GM10847 (cell line): Measurements from ENCODE around the gene MSI1.

ENCODE experiments used
- POLR2A ChIP-seq: IDR thresholded peaks from 2 replicates; pipeline ENCODE4 v1.6.1; 2011; ENCODE audit not compliant: insufficient read length; ENCODE audit errors: extremely low read depth

MSI1 gene

DNA sequence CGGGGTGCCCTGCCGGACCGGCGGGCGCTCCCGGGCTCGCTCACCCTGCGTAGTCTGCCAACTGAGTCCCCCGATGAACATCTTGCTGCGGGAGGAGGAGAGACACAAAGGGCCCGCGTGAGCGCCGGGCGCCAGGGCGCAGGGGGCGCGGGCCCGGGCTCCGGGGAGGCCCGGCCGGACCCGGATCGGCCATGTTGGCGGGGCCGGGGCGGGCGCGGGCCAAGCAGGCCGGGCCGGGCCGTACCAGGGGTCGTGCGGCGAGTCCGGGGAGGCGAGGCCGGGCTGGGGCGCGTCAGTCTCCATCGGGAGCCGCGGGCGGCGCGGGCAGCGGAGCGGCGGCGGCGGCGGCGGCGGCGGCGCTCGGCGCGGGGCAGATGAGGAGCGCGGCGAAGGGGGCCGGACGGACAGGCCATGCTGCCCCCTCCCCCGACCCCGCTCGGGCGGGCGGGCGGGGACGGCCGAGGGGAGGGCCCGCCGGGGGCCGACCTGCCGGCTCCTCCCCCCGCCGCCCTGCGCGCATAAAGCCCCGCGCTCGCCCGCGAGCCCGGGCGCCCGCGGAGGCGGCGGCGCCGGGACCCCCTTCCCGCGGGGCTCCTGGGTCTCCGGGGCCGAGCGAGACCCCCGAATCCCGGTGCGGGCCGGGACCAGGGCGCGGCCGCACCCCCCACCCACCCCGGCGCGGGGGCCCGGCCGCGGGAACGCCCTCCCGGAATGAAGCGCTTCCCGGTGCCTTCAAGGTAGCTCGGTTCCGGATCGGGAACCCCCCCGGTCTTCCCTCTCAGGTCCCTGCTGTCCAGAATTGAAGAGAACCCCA lies at the start of gene MSI1:
MSI1 (minus strand) TSS at position 376 of the 814 bp plus-strand sequence; CDS start at position 303, 73 bp downstream.
- no peak for TF ChIP-seq POLR2A

GRCh38 chr12:120417917-120418580 lies 49.1 kb upstream of the MSI1 start:
- no peak for TF ChIP-seq POLR2A

DNA sequence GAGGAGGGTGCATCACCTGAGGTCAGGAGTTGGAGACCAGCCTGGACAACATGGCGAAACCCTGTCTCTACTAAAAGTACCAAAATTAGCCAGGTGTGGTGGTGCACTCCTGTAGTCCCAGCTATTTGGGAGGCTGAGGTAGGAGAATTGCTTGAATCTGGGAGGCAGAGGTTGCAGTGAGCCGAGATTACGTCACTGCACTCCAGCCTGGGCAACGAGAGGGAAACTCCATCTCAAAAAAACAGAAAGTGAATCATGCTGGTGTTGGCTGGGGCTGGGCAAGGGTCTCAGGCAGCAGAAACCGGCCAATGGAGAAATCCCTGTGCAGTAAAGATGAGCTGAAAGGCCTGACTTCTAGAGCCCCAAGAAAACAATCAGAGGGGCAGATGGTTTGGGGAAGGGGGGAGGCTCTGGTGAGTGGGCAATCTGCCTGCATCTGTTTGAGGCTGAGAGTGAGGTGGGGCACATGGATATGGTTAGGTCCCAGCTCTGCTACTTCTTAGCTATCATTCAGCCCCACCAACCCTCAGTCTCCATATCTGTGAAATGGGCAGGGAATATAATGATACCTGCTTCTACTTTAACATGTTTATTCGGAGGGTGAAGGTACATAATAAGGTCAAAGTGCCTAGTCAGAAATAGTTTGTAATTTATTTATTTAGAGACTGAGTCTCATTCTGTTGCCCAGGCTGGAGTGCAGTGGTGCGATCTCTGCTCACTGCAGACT lies 47.7 kb upstream of the MSI1 start:
- no peak for TF ChIP-seq POLR2A

DNA sequence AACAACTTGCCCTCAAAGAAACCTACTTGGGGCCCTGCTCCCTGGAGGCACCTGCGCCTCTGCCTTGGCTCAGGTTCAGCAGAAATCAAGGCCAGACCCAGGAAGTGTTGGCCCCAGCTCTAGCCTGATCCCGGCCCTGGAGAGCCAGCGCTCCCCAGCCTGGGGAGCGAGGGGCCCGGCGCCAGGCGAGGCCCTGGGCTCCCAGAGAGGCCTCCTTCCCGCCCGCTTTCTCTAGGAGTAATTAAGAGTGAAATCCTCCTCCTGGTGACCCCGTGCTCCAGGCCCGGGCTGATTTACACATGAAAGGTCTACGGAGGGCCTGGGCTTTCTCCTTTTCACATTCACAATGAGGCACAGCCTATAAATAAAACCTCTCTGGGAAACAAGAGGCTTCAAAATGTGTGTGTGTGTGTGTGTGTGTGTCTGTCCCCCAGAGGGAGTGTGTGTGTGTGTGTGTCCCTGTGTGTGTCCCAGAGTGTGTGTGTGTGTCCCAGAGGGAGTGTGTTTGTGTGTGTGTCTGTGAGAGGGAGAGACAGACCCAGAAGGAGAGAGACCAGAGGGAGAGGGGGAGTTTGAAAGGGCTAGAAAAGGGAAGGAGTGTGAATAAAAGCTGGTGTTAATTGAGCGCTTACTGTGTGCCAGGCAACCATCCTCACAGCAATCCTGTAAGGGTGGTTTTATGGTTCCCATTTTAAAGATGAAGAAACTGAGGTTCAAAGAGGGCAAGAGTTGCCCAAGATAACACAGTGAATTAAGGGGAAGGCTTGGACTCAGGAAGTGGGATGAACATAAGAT lies 45.1 kb upstream of the MSI1 start:
- TF ChIP-seq POLR2A, result no peak

DNA sequence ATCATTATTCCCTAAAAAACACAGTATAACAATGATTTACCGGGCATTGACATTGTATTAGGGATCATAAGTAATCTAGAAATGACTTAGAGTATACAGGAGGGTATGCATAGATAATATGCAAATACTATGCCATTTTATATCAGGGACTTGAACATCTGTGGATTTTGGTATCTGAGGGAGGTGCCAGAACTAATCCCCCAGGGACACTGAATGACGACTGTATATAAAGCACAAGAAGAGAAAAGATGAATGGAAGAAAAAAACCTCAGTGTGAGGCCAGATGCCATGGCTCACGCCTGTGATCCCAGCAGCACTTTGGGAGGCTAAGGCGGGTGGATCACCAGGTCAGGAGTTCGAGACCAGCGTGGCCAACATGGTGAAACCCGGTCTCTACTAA lies 43.5 kb upstream of the MSI1 start:
- no peak for TF ChIP-seq POLR2A

- no peak for TF ChIP-seq POLR2A
These were observed 39.8 kb upstream of the MSI1 start for GRCh38 chr12:120408771-120409170.

DNA sequence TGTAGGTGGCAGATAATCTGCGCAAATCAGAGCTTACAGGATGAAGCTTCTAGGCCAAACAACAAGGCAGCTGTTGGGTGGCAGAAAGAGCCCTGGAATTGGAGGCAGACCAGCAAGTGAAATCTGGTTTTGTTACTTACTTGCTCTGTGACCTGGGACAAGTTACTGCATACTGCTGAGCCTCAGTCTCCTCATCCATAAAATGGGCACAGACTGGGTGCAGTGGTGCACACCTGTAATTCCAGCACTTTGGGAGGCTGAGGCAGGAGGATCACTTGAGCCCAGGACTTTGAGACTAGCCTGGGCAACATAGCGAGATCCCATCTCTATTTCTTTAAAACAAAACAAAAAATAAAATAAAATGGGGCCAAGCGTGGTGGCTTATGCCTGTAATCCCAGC lies 37.6 kb upstream of the MSI1 start:
- no peak for TF ChIP-seq POLR2A

DNA sequence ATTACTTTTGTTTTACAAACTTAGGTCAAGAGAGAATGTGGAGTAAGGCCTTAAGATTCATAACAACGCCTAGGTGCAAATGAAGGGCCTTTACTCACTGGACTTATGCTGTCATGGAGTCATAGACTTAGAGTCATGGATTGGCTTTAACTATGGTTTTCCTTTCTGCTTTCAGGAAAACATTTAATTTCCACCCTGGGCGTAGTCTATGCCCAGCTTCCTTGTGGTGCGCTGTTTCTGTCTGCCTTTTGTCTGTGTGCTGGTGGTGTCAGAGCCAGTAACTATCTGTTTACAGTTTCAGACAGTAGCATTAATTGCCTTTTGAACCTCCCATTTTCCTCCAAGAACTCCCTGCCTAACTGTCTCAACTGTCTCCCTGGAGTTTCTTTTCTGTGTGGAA lies 37.1 kb upstream of the MSI1 start:
- TF ChIP-seq POLR2A, result no peak

- TF ChIP-seq POLR2A, result no peak
These were observed 35.3 kb upstream of the MSI1 start for GRCh38 chr12:120404271-120404670.

DNA sequence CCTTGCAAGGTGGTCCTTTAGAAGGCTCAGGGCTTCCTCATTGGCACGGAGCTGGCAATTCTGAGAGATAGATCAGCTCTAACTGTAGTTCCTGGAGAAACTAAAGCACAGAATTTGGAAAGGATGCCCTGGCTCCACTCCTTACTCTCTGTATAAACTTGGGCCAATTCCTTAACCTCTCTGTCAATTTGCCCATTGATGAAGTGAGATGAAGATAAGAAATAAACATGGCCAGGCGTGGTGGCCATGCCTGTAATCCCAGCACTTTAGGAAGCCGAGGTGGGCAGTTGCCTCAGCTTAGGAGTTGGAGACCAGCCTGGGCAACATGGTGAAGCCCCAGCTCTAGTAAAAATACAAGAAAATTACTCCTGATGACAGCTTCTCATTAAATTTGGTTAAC lies 34.9 kb upstream of the MSI1 start:
- TF ChIP-seq POLR2A, result no peak

GRCh38 chr12:120402217-120402616 lies 33.3 kb upstream of the MSI1 start:
- no peak for TF ChIP-seq POLR2A

DNA sequence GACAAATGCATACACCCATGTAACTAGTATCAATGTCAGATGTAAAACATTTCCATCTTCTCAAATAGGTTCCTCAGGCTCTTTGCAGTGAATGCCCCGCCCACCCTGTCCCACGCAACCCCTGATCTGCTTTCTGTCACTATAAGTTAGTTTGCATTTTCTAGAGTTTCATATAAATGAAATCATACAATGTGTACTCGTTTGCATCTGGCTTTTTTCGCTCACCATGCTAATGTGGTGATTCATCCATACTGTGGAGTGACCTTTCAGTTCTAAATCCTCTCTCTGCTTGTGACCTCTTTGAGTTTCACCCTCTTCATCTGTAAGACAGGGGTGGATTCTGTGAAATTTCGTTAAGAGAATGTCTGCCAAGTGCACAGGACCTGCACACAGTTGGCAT lies 30.6 kb upstream of the MSI1 start:
- TF ChIP-seq POLR2A, result no peak

GRCh38 chr12:120397824-120398540 lies 29.0 kb upstream of the MSI1 start:
- no peak for TF ChIP-seq POLR2A

- TF ChIP-seq POLR2A, result no peak
These were observed 25.8 kb upstream of the MSI1 start for GRCh38 chr12:120394483-120395367.

DNA sequence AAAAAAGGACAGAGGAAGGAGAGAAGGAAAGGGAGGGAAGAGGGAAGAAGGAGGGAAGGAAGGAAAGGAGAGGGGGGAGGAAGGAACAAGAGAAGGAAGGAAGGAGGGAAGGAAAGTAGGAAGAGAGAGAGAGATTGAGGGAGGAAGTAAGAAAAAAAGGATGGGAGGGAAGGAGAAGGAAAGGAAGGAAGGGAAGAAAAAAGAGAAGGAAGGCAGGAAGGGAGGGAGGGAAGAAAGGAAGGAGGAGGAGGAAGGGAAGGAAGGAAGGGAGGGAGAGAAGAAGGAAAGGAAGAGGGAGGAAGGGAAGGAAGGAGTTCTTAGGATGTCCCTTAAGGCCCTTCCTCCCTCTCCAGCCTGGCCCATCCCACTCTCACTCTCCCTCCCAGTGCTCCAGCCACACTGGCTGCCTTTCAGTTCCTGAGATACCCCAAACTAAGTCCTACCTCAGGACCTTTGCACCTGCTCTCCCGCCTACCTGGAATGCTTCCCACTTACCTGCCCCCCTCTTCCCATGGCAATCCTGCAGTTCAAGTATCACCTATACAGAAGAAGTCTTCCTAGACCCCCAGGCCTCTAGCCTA lies 21.7 kb upstream of the MSI1 start:
- no peak for TF ChIP-seq POLR2A
